Erythroblast (primary cell): ENCODE measurements around the gene UBE2D2.
"Not testable (repeated sequence)": the region's sequence is repeated elsewhere in the genome, so short reads cannot be mapped to it uniquely, and the experiment has no call there.

Experiments
- GATA1 ChIP-seq: IDR thresholded peaks from 2 replicates; pipeline ENCODE4 v1.6.1; 2011; ENCODE audit warnings: low read depth, mild to moderate bottlenecking, control low read depth, low read length, moderate library complexity
- POLR2A ChIP-seq: IDR thresholded peaks from 2 replicates; pipeline ENCODE4 v1.6.1; 2011; ENCODE audit warnings: mild to moderate bottlenecking, low read length

- not testable (repeated sequence) for TF ChIP-seq POLR2A, GATA1
Measured at GRCh38 chr5:139601948-139602347, 40.8 kb downstream of the UBE2D2 start.
